ENCODE data around the gene C9orf72.
"Not testable (repeated sequence)": the region's sequence is repeated elsewhere in the genome, so short reads cannot be mapped to it uniquely, and the experiment has no call there.

The C9orf72 gene

GRCh38 chr9:27572918-27573633 lies at the start of gene C9orf72:
Gene C9orf72, minus strand, starts transcription at chr9:27573481. Its CDS starts 6,361 bp downstream, at chr9:27567120.
- DNase-seq = peak; percentile 88

GRCh38 chr9:27622693-27623340 lies 49.5 kb upstream of the C9orf72 start:
- no peak for DNase-seq

- no peak for DNase-seq
Observed at GRCh38 chr9:27619743-27620142, 46.5 kb upstream of the C9orf72 start.

- DNase-seq = no peak
Observed at GRCh38 chr9:27618066-27618465, 44.8 kb upstream of the C9orf72 start.

- no peak for DNase-seq
Observed at GRCh38 chr9:27614551-27614950, 41.3 kb upstream of the C9orf72 start.

GRCh38 chr9:27612036-27612435 lies 38.8 kb upstream of the C9orf72 start:
- DNase-seq = not testable (repeated sequence)

GRCh38 chr9:27610622-27611021 lies 37.3 kb upstream of the C9orf72 start:
- no peak for DNase-seq

- no peak for DNase-seq
Observed at GRCh38 chr9:27602954-27603353, 29.7 kb upstream of the C9orf72 start.

- DNase-seq = no peak
Observed at GRCh38 chr9:27602142-27602861, 29.0 kb upstream of the C9orf72 start.

- DNase-seq = no peak
Observed at GRCh38 chr9:27601396-27601795, 28.1 kb upstream of the C9orf72 start.

- peak; percentile 32 for DNase-seq
Observed at GRCh38 chr9:27600256-27600655, 27.0 kb upstream of the C9orf72 start.

- DNase-seq = no peak
Observed at GRCh38 chr9:27599870-27600238, 26.6 kb upstream of the C9orf72 start.

- DNase-seq = no peak
Observed at GRCh38 chr9:27599102-27599869, 26.0 kb upstream of the C9orf72 start.

GRCh38 chr9:27595733-27596132 lies 22.5 kb upstream of the C9orf72 start:
- DNase-seq = no peak

GRCh38 chr9:27591672-27592071 lies 18.4 kb upstream of the C9orf72 start:
- no peak for DNase-seq

- DNase-seq = no peak
Observed at GRCh38 chr9:27591093-27591492, 17.8 kb upstream of the C9orf72 start.

- DNase-seq = no peak
Observed at GRCh38 chr9:27590651-27591050, 17.4 kb upstream of the C9orf72 start.

GRCh38 chr9:27589462-27589861 lies 16.2 kb upstream of the C9orf72 start:
- no peak for DNase-seq

GRCh38 chr9:27586304-27586703 lies 13.0 kb upstream of the C9orf72 start:
- DNase-seq = no peak

- no peak for DNase-seq
Observed at GRCh38 chr9:27584931-27585330, 11.7 kb upstream of the C9orf72 start.

GRCh38 chr9:27582794-27583193 lies 9.5 kb upstream of the C9orf72 start:
- DNase-seq = no peak

- no peak for DNase-seq
Observed at GRCh38 chr9:27581826-27582225, 8.5 kb upstream of the C9orf72 start.
